Neural cell (in vitro differentiated cells): ENCODE measurements around the gene EYA2. TPM values are rescaled to one million over a fixed set of nuclear protein-coding genes. Genes with fewer than 3 reads are reported as not detected.

ENCODE experiments used
- H2AFZ ChIP-seq: fragments of 200-600, 300-800 bp; sonication (generic), shearing (Covaris generic); 2 replicates; pipeline ENCODE4 v1.6.0; 2014; ENCODE audit warnings: low read depth, mild to moderate bottlenecking, antibody characterized with exemption, low read length, moderate library complexity
- H3F3A ChIP-seq: fragments of 200-600 bp; shearing (Covaris generic); 2 replicates; pipeline ENCODE4 v1.6.1; 2016; ENCODE audit warnings: mild to moderate bottlenecking, moderate library complexity, mixed read lengths, antibody characterized with exemption, low read length; ENCODE audit not compliant: insufficient read depth, poor library complexity, severe bottlenecking
- H3K27ac ChIP-seq: fragments of 200-600, 300-800 bp; sonication (generic), shearing (Covaris generic); 2 replicates; pipeline ENCODE4 v1.5.1; 2014; ENCODE audit warnings: mild to moderate bottlenecking, low read length, moderate library complexity
- H3K27me3 ChIP-seq: fragments of 300-800, 200-600 bp; sonication (generic), shearing (Covaris generic); 2 replicates; pipeline ENCODE4 v1.6.0; 2014; ENCODE audit warnings: mild to moderate bottlenecking, low read depth, low read length, moderate library complexity; ENCODE audit not compliant: insufficient read depth
- H3K36me3 ChIP-seq: fragments of 300-800, 200-600 bp; sonication (generic), shearing (Covaris generic); 2 replicates; pipeline ENCODE4 v1.5.1; 2014; ENCODE audit warnings: mild to moderate bottlenecking, antibody characterized with exemption, low read length, moderate library complexity; ENCODE audit not compliant: insufficient read depth
- H3K4me2 ChIP-seq: fragments of 300-800, 200-600 bp; sonication (generic), shearing (Covaris generic); 2 replicates; pipeline ENCODE4 v1.6.0; 2014; ENCODE audit warnings: mild to moderate bottlenecking, low read length
- H3K4me3 ChIP-seq: fragments of 300-800, 200-600 bp; sonication (generic), shearing (Covaris generic); 2 replicates; pipeline ENCODE4 v1.5.1; 2014; ENCODE audit warnings: mild to moderate bottlenecking, low read length, moderate library complexity
- H3K79me2 ChIP-seq: fragments of 200-600 bp; shearing (Covaris generic); replicated peaks from 2 replicates; pipeline ENCODE4 v1.6.0; 2014; ENCODE audit warnings: mild to moderate bottlenecking, low read length, moderate library complexity; ENCODE audit not compliant: insufficient read depth
- H3K9ac ChIP-seq: fragments of 300-800, 200-600 bp; sonication (generic), shearing (Covaris generic); 2 replicates; pipeline ENCODE4 v1.6.1; 2016; ENCODE audit warnings: mild to moderate bottlenecking, low read length, mixed read lengths
- H3K9me2 ChIP-seq: fragments of 200-600 bp; shearing (Covaris generic); 2 replicates; pipeline ENCODE4 v1.6.1; 2016; ENCODE audit warnings: mild to moderate bottlenecking, low read length, mixed read lengths; ENCODE audit not compliant: insufficient read depth
- H3K9me3 ChIP-seq: fragments of 200-600, 300-800 bp; sonication (generic), shearing (Covaris generic); 2 replicates; pipeline ENCODE4 v1.6.1; 2016; ENCODE audit warnings: mild to moderate bottlenecking, mixed run types, low read length, moderate library complexity, mixed read lengths
- H4K20me1 ChIP-seq: fragments of 200-600 bp; shearing (Covaris generic); 2 replicates; pipeline ENCODE4 v1.6.1; 2016; ENCODE audit warnings: mild to moderate bottlenecking, mixed run types; ENCODE audit not compliant: insufficient read depth
- CTCF ChIP-seq: fragments of 450-650 bp; IDR thresholded peaks from 2 replicates; pipeline ENCODE4 v1.5.1; 2014; ENCODE audit warnings: antibody characterized with exemption, mild to moderate bottlenecking, moderate library complexity; ENCODE audit not compliant: poor library complexity, severe bottlenecking
- EP300 ChIP-seq: fragments of 450-650 bp; conservative IDR thresholded peaks from 2 replicates; pipeline ENCODE4 v1.6.1; 2014; ENCODE audit warnings: antibody characterized with exemption, mild to moderate bottlenecking, moderate library complexity; ENCODE audit not compliant: poor library complexity, severe bottlenecking
- EZH2 ChIP-seq: fragments of 200-600, 300-800 bp; shearing (Covaris generic), sonication (generic); IDR thresholded peaks from 2 replicates; pipeline ENCODE4 v1.6.1; 2014; ENCODE audit warnings: antibody characterized with exemption, low read length, borderline replicate concordance, mild to moderate bottlenecking; ENCODE audit not compliant: insufficient read depth, poor library complexity, severe bottlenecking
- MXI1 ChIP-seq: fragments of 450-650 bp; conservative IDR thresholded peaks from 2 replicates; pipeline ENCODE4 v1.6.1; 2014; ENCODE audit warnings: antibody characterized with exemption, mild to moderate bottlenecking; ENCODE audit not compliant: poor library complexity, severe bottlenecking
- POLR2AphosphoS5 ChIP-seq: IDR thresholded peaks from 2 replicates; pipeline ENCODE4 v1.6.1; 2012
- RAD21 ChIP-seq: fragments of 450-650 bp; conservative IDR thresholded peaks from 2 replicates; pipeline ENCODE4 v1.6.1; 2014; ENCODE audit warnings: antibody characterized with exemption, mild to moderate bottlenecking, moderate library complexity
- REST ChIP-seq: IDR thresholded peaks from 2 replicates; pipeline ENCODE4 v1.6.1; 2012; ENCODE audit warnings: borderline replicate concordance
- SMC3 ChIP-seq: fragments of 450-650 bp; conservative IDR thresholded peaks from 2 replicates; pipeline ENCODE4 v1.6.1; 2014; ENCODE audit warnings: antibody characterized with exemption, mild to moderate bottlenecking, moderate library complexity; ENCODE audit not compliant: poor library complexity
- TAF1 ChIP-seq: IDR thresholded peaks from 2 replicates; pipeline ENCODE4 v1.6.1; 2012; ENCODE audit warnings: low read depth
- polyA plus RNA-seq: library from polyadenylated mRNA; depleted of rRNA; stranded (reverse); fragments of >200 nt; gene quantifications from 2 replicates; pipeline ENCODE4 v1.2.3, GENCODE V29; 2014

EYA2 gene
- polyA plus RNA-seq, 1 donor from 2014 or later: 0.88 TPM

GRCh38 chr20:46983466-46983865 is 88.8 kb downstream of the EYA2 start:
- H3K4me2 ChIP-seq: no peak overlapping the region
- no peak for TF ChIP-seq SMC3
- no peak for TF ChIP-seq EP300
- no peak for TF ChIP-seq REST
- no peak for TF ChIP-seq POLR2AphosphoS5
- TF ChIP-seq MXI1: no peak
- TF ChIP-seq EZH2: no peak
- no peak for TF ChIP-seq CTCF
- TF ChIP-seq RAD21: no peak
- TF ChIP-seq TAF1: no peak
- H3K79me2 ChIP-seq: no peaks in the 10 kb centered on the region
- H3K27ac ChIP-seq: no peak overlapping the region
- no peaks in the 10 kb centered on the region for H3F3A ChIP-seq
- H3K4me3 ChIP-seq: no peak overlapping the region
- H3K9me2 ChIP-seq: no peaks in the 10 kb centered on the region
- H2AFZ ChIP-seq: no peak overlapping the region
- no peaks in the 10 kb centered on the region for H3K9me3 ChIP-seq
- H3K36me3 ChIP-seq: no peaks in the 10 kb centered on the region
- no peaks in the 10 kb centered on the region for H4K20me1 ChIP-seq
- H3K27me3 ChIP-seq: no peaks in the 10 kb centered on the region
- H3K9ac ChIP-seq: no peak overlapping the region

GRCh38 chr20:46984405-46984804 is 89.8 kb downstream of the EYA2 start:
- Histone ChIP-seq H3F3A (no peaks in the 10 kb centered on the region), H4K20me1 (no peaks in the 10 kb centered on the region), H3K4me2 (no peak overlapping the region), H3K9ac (no peak overlapping the region), H3K79me2 (no peaks in the 10 kb centered on the region), H3K9me3 (no peaks in the 10 kb centered on the region), H3K4me3 (no peak overlapping the region), H3K9me2 (no peaks in the 10 kb centered on the region), H3K27me3 (no peaks in the 10 kb centered on the region), H3K36me3 (no peaks in the 10 kb centered on the region), H2AFZ (no peak overlapping the region), H3K27ac (no peak overlapping the region)
- TF ChIP-seq SMC3 (no peak), CTCF (no peak), EP300 (no peak), REST (no peak), EZH2 (no peak), TAF1 (no peak), RAD21 (no peak), POLR2AphosphoS5 (no peak), MXI1 (no peak)
